ENCODE results near the gene RPS10. TPM values are rescaled to one million over a fixed set of nuclear protein-coding genes. Genes with fewer than 3 reads are reported as not detected.

Gene RPS10
- total and polyA plus RNA-seq, 2 of the 8 experiments (the other 6 are each of a cell fraction or from before 2014, with no cell fraction given), result 2,408 to 11,142 TPM

DNA sequence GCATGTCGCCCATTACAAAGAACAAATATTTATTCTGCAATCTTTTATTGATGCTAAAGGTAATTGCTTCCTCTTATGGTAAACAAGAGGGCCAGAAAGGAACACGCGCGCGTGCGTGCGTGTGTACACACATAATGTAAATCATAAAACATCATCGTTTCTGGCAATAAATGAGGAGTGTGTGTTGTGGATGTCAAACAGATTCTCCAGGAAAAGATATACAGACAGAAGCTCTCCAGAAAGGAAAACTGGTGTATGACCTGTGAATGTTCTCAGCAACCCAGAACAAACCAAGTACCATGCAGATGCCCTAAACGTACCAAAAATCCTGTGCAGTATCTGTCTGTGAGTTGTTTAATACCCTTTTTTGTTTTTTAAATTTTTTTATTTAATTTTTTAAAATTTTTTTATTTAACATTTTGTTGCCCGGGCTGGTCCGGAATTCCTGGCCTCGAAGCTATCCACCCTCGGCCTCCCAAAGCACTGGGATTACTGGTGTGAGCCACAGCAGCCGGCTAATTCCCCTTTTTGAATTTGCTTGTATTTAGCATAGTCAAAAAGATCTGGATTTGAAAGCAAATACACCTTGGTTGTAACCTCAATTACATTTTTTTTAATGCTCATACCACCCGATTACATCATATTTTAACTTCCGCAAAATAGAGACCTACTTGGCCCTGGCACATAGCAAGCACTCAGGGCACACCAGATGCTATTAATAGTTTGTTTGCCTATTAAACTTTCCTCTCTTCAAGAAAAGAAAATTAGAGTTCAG is 32.5 kb downstream of the RPS10 start:
- Histone ChIP-seq H3K4ac (replicated peaks; ENCODE audit: insufficient read length, low read depth, low read length) (no peak overlapping the region), H2BK12ac (ENCODE audit: low read depth, low read length) (0 out of 2 replicates have a peak overlapping the region, but pooled peaks have one; percentile 69), H2BK20ac (ENCODE audit: low read length) (no peak overlapping the region), H3K56ac (replicated peaks; ENCODE audit: insufficient read length, low read depth, low read length) (no peak overlapping the region), H2BK120ac (replicated peaks; ENCODE audit: low read depth, low read length) (no peak overlapping the region), H3K18ac (ENCODE audit: extremely low read depth, low read length) (peak overlapping the region; percentile 54; the same call in 1 of the 2 replicates), H3K36me3 (ENCODE audit: control insufficient read depth in 2 of 4, insufficient read depth in 4 of 4, low read length in 3 of 4) (no peaks in the 10 kb centered on the region), H3K4me2 (ENCODE audit: insufficient read depth in 1 of 2, low read depth in 2 of 2, low read length in 2 of 2) (peak overlapping the region; percentile 80 to 85), H3K27ac (ENCODE audit: low read depth, low read length) (no peak overlapping the region), H3K9me3 (ENCODE audit: insufficient read depth in 2 of 2, low read depth in 1 of 2, low read length in 1 of 2) (peaks cover 4 to 7% of the 10 kb centered on the region in 2 experiments; a peak in 1 of 4 replicates), H3K79me2 (ENCODE audit: control insufficient read depth in 1 of 2, insufficient read depth in 2 of 2, low read length in 2 of 2) (peaks cover 5 to 33% of the 10 kb centered on the region in 2 experiments), H4K20me1 (replicated peaks in 1 of 2; ENCODE audit: control insufficient read depth in 1 of 2, insufficient read depth in 2 of 2, low read length in 2 of 2) (peaks cover 0 to 2% of the 10 kb centered on the region in 2 experiments), H3K4me1 (replicated peaks in 1 of 4; ENCODE audit: control insufficient read depth in 3 of 4, insufficient read depth in 4 of 4, low read length in 3 of 4) (peaks cover 0 to 4% (median 0%) of the 10 kb centered on the region in 4 experiments; a peak in 2 of 7 replicates), H3K14ac (ENCODE audit: insufficient read length) (no peak overlapping the region), H2AFZ (ENCODE audit: low read length) (no peak overlapping the region; the same call in 1 of the 2 replicates), H2BK5ac (ENCODE audit: low read depth, low read length) (0 out of 2 replicates have a peak overlapping the region, but pooled peaks have one; percentile 38), H3K23me2 (ENCODE audit: low read depth, low read length) (peaks cover 5% of the 10 kb centered on the region; the same call in 1 of the 2 replicates), H3K9ac (replicated peaks in 1 of 4; ENCODE audit: extremely low read depth in 1 of 4, low read depth in 3 of 4, low read length in 3 of 4) (peak overlapping the region in 1 of 4 experiments; percentile 23; a peak in 1 of 7 replicates), H3K4me3 (ENCODE audit: extremely low read depth in 1 of 4, insufficient read depth in 2 of 4, low read depth in 3 of 4, low read length in 4 of 4) (peak overlapping the region; percentile 52 to 99 (median 56); a peak in 7 of 8 replicates), H4K5ac (ENCODE audit: insufficient read length, low read depth, low read length) (no peak overlapping the region), H3K27me3 (replicated peaks in 1 of 4; ENCODE audit: control insufficient read depth in 3 of 4, extremely low read depth in 1 of 4, insufficient read depth in 3 of 4, low read length in 3 of 4) (no peaks in the 10 kb centered on the region), H3K79me1 (ENCODE audit: low read depth, low read length) (0 out of 2 replicates have a peak, but pooled peaks cover 3% of the 10 kb centered on the region), H2BK15ac (ENCODE audit: low read length) (no peak overlapping the region), H4K91ac (replicated peaks; ENCODE audit: insufficient read length, low read length) (no peak overlapping the region), H4K8ac (ENCODE audit: extremely low read depth, insufficient read depth, low read length) (no peak overlapping the region; the same call in 1 of the 2 replicates), H2AK5ac (ENCODE audit: low read depth, low read length) (no peak overlapping the region), H3K23ac (ENCODE audit: insufficient read length) (no peak overlapping the region)
- 75% methylated on average over 16 of the region's 16 CpGs; no CpG with 5 or more reads in 1 of the 2 experiments for WGBS, 2 experiments (ENCODE audit: extremely low coverage in 1 of 2, insufficient coverage in 1 of 2, insufficient read length in 1 of 2, insufficient replicate concordance in 2 of 2, low coverage in 1 of 2, low lambda C conversion rate in 2 of 2, missing lambda C conversion rate in 1 of 2)
- FAIRE-seq, result no peak
- no peak for DNase-seq (ENCODE audit: low read depth in 1 of 2, low spot score in 2 of 2)
- CTCF ChIA-PET (ENCODE audit: partially characterized antibody), result interaction anchor here (0.6 to 1.6 kb wide), 9 partner anchors 13 to 206 kb away, joined by 3 to 4 read pairs (median 3); partner anchors contain the start of gene RPS10
- POLR2A ChIA-PET (ENCODE audit: partially characterized antibody), result interaction anchor here (0.7 to 9.4 kb wide), 3 partner anchors 25 to 367 kb away, joined by 3 to 108 read pairs (median 3); no protein-coding TSS in a partner anchor
- no peak for TF ChIP-seq BRCA1 (IDR thresholded peaks at IDR 0.05; ENCODE audit: low read depth, low read length)
